Trophoblast cell (in vitro differentiated cells and primary cell): ENCODE measurements around the gene ELAVL3.

Experiments
- DNase-seq, 2 donors: peaks; one replicate each; pipeline ENCODE4 v3.0.0-alpha.2; 2016
- H2AFZ ChIP-seq: 2 replicates; pipeline ENCODE4 v1.6.1; 2013; ENCODE audit warnings: low read length, moderate library complexity, mild to moderate bottlenecking; ENCODE audit not compliant: insufficient read depth, poor library complexity
- H2AK5ac ChIP-seq: 2 replicates; pipeline ENCODE4 v1.6.1; 2013; ENCODE audit warnings: mild to moderate bottlenecking, low read length
- H2BK120ac ChIP-seq: 2 replicates; pipeline ENCODE4 v1.6.1; 2013; ENCODE audit warnings: low read length, mild to moderate bottlenecking, moderate library complexity; ENCODE audit not compliant: insufficient read depth, poor library complexity
- H2BK12ac ChIP-seq: 2 replicates; pipeline ENCODE4 v1.6.1; 2013; ENCODE audit warnings: mild to moderate bottlenecking, low read length, moderate library complexity
- H2BK5ac ChIP-seq: 2 replicates; pipeline ENCODE4 v1.6.1; 2013; ENCODE audit warnings: low read length, low read depth, moderate library complexity, mild to moderate bottlenecking; ENCODE audit not compliant: poor library complexity
- H3K14ac ChIP-seq: 2 replicates; pipeline ENCODE4 v1.6.1; 2013; ENCODE audit warnings: mild to moderate bottlenecking, low read length
- H3K18ac ChIP-seq: 2 replicates; pipeline ENCODE4 v1.6.1; 2013; ENCODE audit warnings: mild to moderate bottlenecking, low read length
- H3K23ac ChIP-seq: 2 replicates; pipeline ENCODE4 v1.6.1; 2013; ENCODE audit warnings: low read length
- H3K27ac ChIP-seq: 2 replicates; pipeline ENCODE4 v1.5.1; 2013; ENCODE audit warnings: low read depth, mild to moderate bottlenecking, inconsistent platforms, low read length, moderate library complexity
- H3K27me3 ChIP-seq: 2 replicates; pipeline ENCODE4 v1.6.1; 2013; ENCODE audit warnings: inconsistent platforms, mild to moderate bottlenecking, low read length, moderate library complexity; ENCODE audit not compliant: insufficient read depth
- H3K36me3 ChIP-seq, 2 experiments: 1 replicate in 1 of 2; 2 replicates in 1 of 2; pipeline ENCODE4 v1.6.1; 2013; ENCODE audit warnings: low read length in 2 of 2, mild to moderate bottlenecking in 2 of 2, moderate library complexity in 1 of 2; ENCODE audit not compliant: insufficient read depth in 2 of 2, control insufficient read depth in 1 of 2
- H3K4ac ChIP-seq: 2 replicates; pipeline ENCODE4 v1.6.1; 2013; ENCODE audit warnings: low read depth, mild to moderate bottlenecking, low read length, moderate library complexity
- H3K4me1 ChIP-seq, 2 experiments: 1 replicate in 1 of 2; 2 replicates in 1 of 2; pipeline ENCODE4 v1.6.1; 2013; ENCODE audit warnings: low read length in 2 of 2, mild to moderate bottlenecking in 2 of 2, moderate library complexity in 1 of 2; ENCODE audit not compliant: insufficient read depth in 2 of 2, control insufficient read depth in 1 of 2
- H3K4me2 ChIP-seq: 2 replicates; pipeline ENCODE4 v1.6.1; 2013; ENCODE audit warnings: inconsistent platforms, mild to moderate bottlenecking, low read length, moderate library complexity
- H3K4me3 ChIP-seq: 2 replicates; pipeline ENCODE4 v1.5.1; 2013; ENCODE audit warnings: mild to moderate bottlenecking, low read depth, low read length, inconsistent platforms
- H3K79me1 ChIP-seq: one replicate; pipeline ENCODE4 v1.6.1; 2013; ENCODE audit warnings: low read length
- H3K79me2 ChIP-seq: 2 replicates; pipeline ENCODE4 v1.6.1; 2013; ENCODE audit warnings: low read length, mild to moderate bottlenecking; ENCODE audit not compliant: control insufficient read depth, insufficient read depth, poor library complexity
- H3K9ac ChIP-seq: 2 replicates; pipeline ENCODE4 v1.6.1; 2013; ENCODE audit warnings: mild to moderate bottlenecking, low read length
- H3K9me3 ChIP-seq: 2 replicates; pipeline ENCODE4 v1.6.1; 2013; ENCODE audit warnings: low read depth, mild to moderate bottlenecking, control low read depth, inconsistent platforms, low read length; ENCODE audit not compliant: insufficient read depth
- H4K12ac ChIP-seq: 2 replicates; pipeline ENCODE4 v1.6.1; 2013; ENCODE audit warnings: low read depth, mild to moderate bottlenecking, low read length, moderate library complexity
- H4K8ac ChIP-seq: 2 replicates; pipeline ENCODE4 v1.6.1; 2013; ENCODE audit warnings: low read depth, mild to moderate bottlenecking, low read length, moderate library complexity
- H4K91ac ChIP-seq: one replicate; pipeline ENCODE4 v1.6.1; 2013; ENCODE audit warnings: low read depth, mild to moderate bottlenecking, low read length, moderate library complexity
- WGBS: extraction: QIAGEN DNeasy Blood & Tissue Kit; methylation state at CpG from one replicate; pipeline ENCODE4 v1.1.7; 2013; ENCODE audit warnings: missing lambda C conversion rate; ENCODE audit not compliant: insufficient read length, insufficient coverage; ENCODE audit errors: extremely low coverage; 5-methylcytosine and 5-hydroxymethylcytosine counted together

Gene ELAVL3

GRCh38 chr19:11499890-11500420 is 19.1 kb upstream of the ELAVL3 start:
- H3K4ac ChIP-seq = no peak overlapping the region
- no peaks in the 10 kb centered on the region for H3K79me2 ChIP-seq
- no peaks in the 10 kb centered on the region for H3K27me3 ChIP-seq
- H3K27ac ChIP-seq = no peak overlapping the region
- no peaks in the 10 kb centered on the region for H3K79me1 ChIP-seq
- no CpG with 5 or more reads among the region's 7 CpGs for WGBS
- no peak overlapping the region for H4K8ac ChIP-seq
- H4K12ac ChIP-seq = no peak overlapping the region
- no peak overlapping the region for H4K91ac ChIP-seq
- H2AK5ac ChIP-seq = no peak overlapping the region
- no peak overlapping the region for H3K23ac ChIP-seq
- H3K9ac ChIP-seq = no peak overlapping the region
- peaks cover 9 to 11% of the 10 kb centered on the region in 2 experiments for H3K36me3 ChIP-seq
- DNase-seq = no peak
- H2BK12ac ChIP-seq = no peak overlapping the region
- no peak overlapping the region for H3K4me3 ChIP-seq
- no peak overlapping the region for H3K14ac ChIP-seq
- H2AFZ ChIP-seq = no peak overlapping the region
- no peak overlapping the region for H3K18ac ChIP-seq
- H2BK120ac ChIP-seq = no peak overlapping the region
- no peak overlapping the region for H3K4me2 ChIP-seq
- H3K9me3 ChIP-seq = peaks cover 6% of the 10 kb centered on the region
- peaks cover 5 to 17% of the 10 kb centered on the region in 2 experiments for H3K4me1 ChIP-seq
- no peak overlapping the region for H2BK5ac ChIP-seq

GRCh38 chr19:11499220-11499726 is 18.4 kb upstream of the ELAVL3 start:
- H3K4me2 ChIP-seq = no peak overlapping the region
- no peak overlapping the region for H4K12ac ChIP-seq
- peaks cover 5 to 12% of the 10 kb centered on the region in 2 experiments for H3K4me1 ChIP-seq
- H3K4ac ChIP-seq = no peak overlapping the region
- H4K8ac ChIP-seq = no peak overlapping the region
- H3K4me3 ChIP-seq = no peak overlapping the region
- H2AK5ac ChIP-seq = no peak overlapping the region
- H2AFZ ChIP-seq = no peak overlapping the region
- H2BK5ac ChIP-seq = no peak overlapping the region
- no peak overlapping the region for H4K91ac ChIP-seq
- peaks cover 13 to 14% of the 10 kb centered on the region in 2 experiments for H3K36me3 ChIP-seq
- H3K18ac ChIP-seq = no peak overlapping the region
- no peak overlapping the region for H3K27ac ChIP-seq
- H3K79me2 ChIP-seq = no peaks in the 10 kb centered on the region
- H3K14ac ChIP-seq = no peak overlapping the region
- H3K9ac ChIP-seq = no peak overlapping the region
- no peaks in the 10 kb centered on the region for H3K27me3 ChIP-seq
- no peak overlapping the region for H2BK120ac ChIP-seq
- peaks cover 6% of the 10 kb centered on the region for H3K9me3 ChIP-seq
- no peak for DNase-seq
- H2BK12ac ChIP-seq = no peak overlapping the region
- WGBS = no CpG with 5 or more reads among the region's 6 CpGs
- H3K23ac ChIP-seq = no peak overlapping the region
- H3K79me1 ChIP-seq = no peaks in the 10 kb centered on the region

- no peak overlapping the region for H2BK120ac ChIP-seq
- H3K23ac ChIP-seq = no peak overlapping the region
- no peaks in the 10 kb centered on the region for H3K27me3 ChIP-seq
- no peaks in the 10 kb centered on the region for H3K79me1 ChIP-seq
- peaks cover 6% of the 10 kb centered on the region for H3K9me3 ChIP-seq
- no peak overlapping the region for H4K8ac ChIP-seq
- H3K36me3 ChIP-seq = peaks cover 13 to 14% of the 10 kb centered on the region in 2 experiments
- H2BK12ac ChIP-seq = no peak overlapping the region
- H2AK5ac ChIP-seq = no peak overlapping the region
- no peak overlapping the region for H3K4ac ChIP-seq
- H3K4me1 ChIP-seq = peaks cover 5 to 12% of the 10 kb centered on the region in 2 experiments
- H3K18ac ChIP-seq = no peak overlapping the region
- H3K4me3 ChIP-seq = no peak overlapping the region
- H4K91ac ChIP-seq = no peak overlapping the region
- peak; percentile 85 to 95 for DNase-seq
- WGBS = no CpG with 5 or more reads among the region's 17 CpGs
- no peak overlapping the region for H3K4me2 ChIP-seq
- H2AFZ ChIP-seq = no peak overlapping the region
- H4K12ac ChIP-seq = no peak overlapping the region
- H3K9ac ChIP-seq = no peak overlapping the region
- H3K14ac ChIP-seq = no peak overlapping the region
- no peaks in the 10 kb centered on the region for H3K79me2 ChIP-seq
- no peak overlapping the region for H2BK5ac ChIP-seq
- no peak overlapping the region for H3K27ac ChIP-seq
Measured at GRCh38 chr19:11496391-11497163, 15.7 kb upstream of the ELAVL3 start.

DNA sequence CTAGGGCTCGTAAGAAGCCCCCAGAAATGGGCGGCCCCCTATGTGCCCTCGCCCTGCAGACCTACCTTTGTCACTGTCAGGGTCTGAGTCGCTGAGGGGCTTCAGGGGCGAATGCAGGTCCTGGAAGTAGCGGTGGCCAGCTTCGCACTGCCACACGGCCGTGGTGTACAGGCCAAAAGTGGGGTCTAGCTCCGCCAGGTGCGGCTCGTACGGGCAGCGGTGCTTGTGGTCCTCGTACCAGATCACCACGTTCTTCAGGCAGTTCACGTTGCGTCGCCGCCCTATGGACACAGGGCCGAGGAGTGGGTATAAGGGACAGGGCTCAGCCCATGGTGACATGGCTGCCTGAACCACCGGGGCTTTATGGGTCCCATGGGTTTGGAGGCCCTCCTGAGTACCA is 15.0 kb upstream of the ELAVL3 start:
- no peak overlapping the region for H2BK120ac ChIP-seq
- H3K4ac ChIP-seq = no peak overlapping the region
- H3K27me3 ChIP-seq = no peaks in the 10 kb centered on the region
- H3K4me3 ChIP-seq = no peak overlapping the region
- H4K91ac ChIP-seq = no peak overlapping the region
- no peak overlapping the region for H3K9ac ChIP-seq
- no peaks in the 10 kb centered on the region for H3K79me1 ChIP-seq
- no peak overlapping the region for H4K8ac ChIP-seq
- peaks cover 5 to 12% of the 10 kb centered on the region in 2 experiments for H3K4me1 ChIP-seq
- no peak overlapping the region for H3K4me2 ChIP-seq
- peaks cover 6% of the 10 kb centered on the region for H3K9me3 ChIP-seq
- H3K27ac ChIP-seq = no peak overlapping the region
- no peak overlapping the region for H3K23ac ChIP-seq
- no peak overlapping the region for H4K12ac ChIP-seq
- no peak overlapping the region for H2AFZ ChIP-seq
- peaks cover 13 to 14% of the 10 kb centered on the region in 2 experiments for H3K36me3 ChIP-seq
- H3K14ac ChIP-seq = no peak overlapping the region
- no peak overlapping the region for H3K18ac ChIP-seq
- H3K79me2 ChIP-seq = no peaks in the 10 kb centered on the region
- H2AK5ac ChIP-seq = no peak overlapping the region
- no peak overlapping the region for H2BK12ac ChIP-seq
- no peak overlapping the region for H2BK5ac ChIP-seq
- no peak for DNase-seq
- no CpG with 5 or more reads among the region's 22 CpGs for WGBS
